ENCODE results near the gene PPP1R1B. TPM values are rescaled to one million over a fixed set of nuclear protein-coding genes. Genes with fewer than 3 reads are reported as not detected.
"Not testable (repeated sequence)": the region's sequence is repeated elsewhere in the genome, so short reads cannot be mapped to it uniquely, and the experiment has no call there.

The PPP1R1B gene
- total RNA-seq = 33.1 TPM
- long read RNA-seq, partial matches to known transcripts = 1 of 1 reads
- long read RNA-seq, other reads (novel, unspliced or antisense) = 0 of 1 reads

DNA sequence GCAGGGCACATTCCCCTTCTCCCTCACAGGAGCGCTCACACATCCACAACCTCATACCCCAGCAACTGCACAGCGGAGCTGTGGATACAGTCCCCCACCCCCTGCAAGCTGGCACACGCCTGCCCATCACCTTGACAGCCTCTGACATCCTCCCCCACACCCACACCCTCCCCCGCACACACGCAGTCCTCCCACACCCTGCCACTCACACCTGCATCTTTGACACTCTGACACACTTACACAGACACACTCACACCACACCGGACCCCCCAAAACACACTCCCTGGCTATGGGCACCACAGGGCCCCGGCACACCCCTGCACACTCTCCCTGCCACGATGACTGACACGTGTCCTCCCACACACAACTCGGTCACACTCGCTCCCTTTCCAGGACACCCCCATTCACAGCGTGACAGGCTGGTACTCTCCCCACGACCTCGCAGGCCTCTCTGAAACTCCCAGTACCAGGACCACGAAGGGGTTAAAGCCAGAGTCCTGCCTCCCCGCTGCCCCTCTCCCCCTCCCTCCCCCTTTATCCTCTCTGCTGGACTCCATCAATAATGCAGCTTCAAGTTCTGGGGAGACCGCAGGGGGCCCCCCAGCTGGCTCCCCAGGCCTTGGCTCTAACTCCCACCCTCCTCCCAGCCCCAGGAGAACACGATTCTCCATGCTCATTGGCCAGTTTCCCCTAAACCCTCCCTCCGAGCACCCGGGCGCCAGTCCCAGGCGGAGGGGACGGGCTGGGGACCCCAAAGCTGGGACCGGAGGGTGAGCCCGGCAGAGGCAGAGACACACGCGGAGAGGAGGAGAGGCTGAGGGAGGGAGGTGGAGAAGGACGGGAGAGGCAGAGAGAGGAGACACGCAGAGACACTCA is at the start of gene PPP1R1B:
TSS of gene PPP1R1B (plus strand) at position 782 of the 876 bp plus-strand sequence. CDS start 441 bp downstream, outside the sequence.
- no peak for DNase-seq (ENCODE audit: low spot score)

DNA sequence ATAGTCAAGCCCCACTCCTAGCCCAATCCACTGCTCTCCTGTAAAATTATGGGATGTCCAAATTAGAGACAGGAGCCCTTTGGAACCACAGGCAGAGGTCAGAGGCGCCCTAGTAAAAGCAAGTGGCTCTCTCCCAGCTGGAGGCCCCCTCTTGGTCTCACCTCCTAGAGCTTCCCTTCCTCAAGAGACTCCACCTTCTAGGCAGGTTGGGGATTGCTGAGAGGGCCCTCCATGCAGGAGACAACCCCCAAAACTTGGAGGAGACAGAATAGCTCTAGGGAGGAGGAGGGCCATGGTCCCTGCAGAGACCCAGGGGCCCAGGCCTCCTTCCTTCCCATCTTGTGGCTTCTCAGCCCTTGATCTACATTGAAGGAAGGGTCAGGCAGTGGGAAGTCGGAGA is 48.5 kb upstream of the PPP1R1B start:
- DNase-seq (ENCODE audit: low spot score) = no peak

DNA sequence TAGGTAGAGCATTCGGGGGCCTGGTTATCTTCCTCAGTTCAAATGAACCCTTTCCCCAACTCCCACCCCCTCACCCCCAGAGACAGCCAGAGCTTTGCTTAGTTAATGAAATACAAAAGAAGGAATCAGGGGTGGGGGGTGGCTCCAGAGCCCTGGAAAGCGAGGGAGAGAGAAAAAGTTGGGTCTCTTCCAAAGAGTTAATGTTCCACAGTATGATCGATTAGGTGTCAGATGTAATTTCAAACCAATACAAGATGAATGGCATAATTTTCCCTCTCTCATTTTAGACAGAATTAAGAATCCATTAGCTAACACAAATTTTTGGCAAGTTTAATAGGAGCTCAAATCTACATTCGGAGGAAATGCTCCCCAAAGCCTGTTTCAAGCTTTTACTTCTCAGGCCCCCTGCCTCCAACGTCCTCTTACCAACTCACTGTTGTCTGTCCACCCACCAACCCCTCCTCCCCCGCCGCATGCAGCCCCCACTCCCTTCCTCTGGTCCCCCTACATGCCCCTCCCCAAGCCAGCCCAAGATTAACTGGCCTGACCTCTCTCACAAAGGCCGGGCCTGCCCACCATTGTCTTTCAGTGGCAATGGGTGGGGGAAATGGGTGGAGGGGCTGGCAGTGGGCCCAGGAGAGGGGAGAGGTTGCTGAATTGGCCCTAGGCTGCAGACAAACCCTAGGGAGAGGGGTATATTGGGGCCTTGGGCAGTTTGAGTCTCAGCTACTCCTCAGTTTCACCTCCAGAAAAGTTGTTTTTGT is 47.3 kb upstream of the PPP1R1B start:
- no peak for DNase-seq (ENCODE audit: low spot score)

GRCh38 chr17:39580082-39580468 is 46.7 kb upstream of the PPP1R1B start:
- DNase-seq (ENCODE audit: low spot score) = no peak

DNA sequence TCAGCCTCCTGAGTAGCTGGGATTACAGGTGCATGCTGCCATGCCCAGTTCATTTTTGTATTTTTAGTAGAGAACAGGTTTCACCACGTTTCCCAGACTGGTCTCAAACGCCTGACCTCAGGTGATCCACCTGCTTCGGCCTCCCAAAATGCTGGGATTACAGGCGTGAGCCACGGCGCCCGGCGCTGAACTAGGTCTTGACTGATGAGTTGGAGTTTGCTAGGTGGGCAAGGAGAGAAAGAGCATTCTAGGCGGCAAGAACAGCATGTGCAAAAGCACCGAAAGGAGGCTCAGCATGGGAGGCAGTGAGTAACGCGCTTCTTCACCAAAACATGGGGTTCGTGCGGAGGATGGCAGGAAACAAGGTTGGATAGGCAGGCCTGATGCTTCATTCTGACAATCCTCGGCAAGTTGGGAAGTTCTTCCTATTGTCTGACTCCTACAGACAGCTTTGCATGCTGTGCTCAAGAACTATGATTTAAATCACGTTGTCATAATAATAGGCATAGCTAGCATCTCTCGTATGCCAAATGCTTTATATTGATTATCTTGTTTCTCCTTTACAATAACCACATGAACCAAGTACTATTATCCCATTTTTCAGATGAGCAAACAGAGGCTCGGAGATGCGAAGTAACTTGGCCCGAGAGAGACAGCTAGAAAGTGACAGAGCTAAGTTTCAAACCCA is 45.5 kb upstream of the PPP1R1B start:
- DNase-seq (ENCODE audit: low spot score) = no peak

GRCh38 chr17:39581759-39582085 is 45.0 kb upstream of the PPP1R1B start:
- no peak for DNase-seq (ENCODE audit: low spot score)

- DNase-seq (ENCODE audit: low spot score) = no peak
Observed at GRCh38 chr17:39582658-39583057, 44.1 kb upstream of the PPP1R1B start.

- DNase-seq (ENCODE audit: low spot score) = not testable (repeated sequence)
Observed at GRCh38 chr17:39590180-39590579, 36.6 kb upstream of the PPP1R1B start.

DNA sequence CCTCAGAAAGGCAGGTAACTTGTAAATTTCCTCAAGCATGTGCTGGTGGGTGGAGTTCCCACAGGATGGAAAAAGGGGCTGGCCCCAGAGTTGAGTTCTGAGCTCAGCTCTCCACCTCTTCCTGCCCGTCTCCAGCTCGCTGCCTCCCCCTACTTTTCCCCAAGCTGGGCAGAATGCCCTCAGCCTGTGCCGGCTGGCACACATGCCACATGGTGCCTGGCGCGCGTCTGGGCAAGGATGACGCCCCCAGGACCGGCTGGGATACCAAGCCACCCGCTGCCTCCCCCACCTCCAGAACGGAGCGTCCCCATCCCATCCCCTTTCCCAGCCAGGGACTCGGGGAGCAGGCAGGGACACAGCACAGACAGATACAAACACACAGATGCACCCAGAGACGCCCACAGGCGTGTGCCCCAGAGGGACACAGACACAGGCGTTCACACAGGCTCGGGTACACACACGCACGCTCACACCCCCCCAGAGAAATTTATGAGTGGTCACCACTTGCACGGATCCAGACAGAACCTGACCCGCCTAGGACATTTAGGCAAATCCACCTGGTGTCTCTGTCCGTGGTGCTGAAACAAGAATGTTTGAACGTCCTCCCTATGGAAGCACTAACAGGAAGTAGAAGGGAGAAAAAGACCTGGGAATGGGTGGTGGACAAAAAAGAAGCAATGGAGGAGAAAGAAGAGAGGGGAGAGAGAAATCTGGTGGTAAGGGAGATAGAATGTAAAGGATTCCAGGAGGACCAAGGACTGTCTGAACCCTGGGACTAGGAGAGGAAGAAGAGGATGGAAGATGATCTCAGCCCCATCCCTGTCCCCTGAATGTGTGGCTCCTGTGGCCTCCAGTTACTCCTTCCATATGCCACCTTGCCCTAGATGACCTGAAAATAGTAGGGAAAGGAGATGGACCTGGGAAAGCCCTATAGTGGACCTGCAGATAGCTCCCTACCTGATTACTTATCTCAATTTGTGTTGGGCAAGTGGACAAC is 34.5 kb upstream of the PPP1R1B start:
- DNase-seq (ENCODE audit: low spot score) = no peak

GRCh38 chr17:39593371-39593770 is 33.4 kb upstream of the PPP1R1B start:
- no peak for DNase-seq (ENCODE audit: low spot score)

DNA sequence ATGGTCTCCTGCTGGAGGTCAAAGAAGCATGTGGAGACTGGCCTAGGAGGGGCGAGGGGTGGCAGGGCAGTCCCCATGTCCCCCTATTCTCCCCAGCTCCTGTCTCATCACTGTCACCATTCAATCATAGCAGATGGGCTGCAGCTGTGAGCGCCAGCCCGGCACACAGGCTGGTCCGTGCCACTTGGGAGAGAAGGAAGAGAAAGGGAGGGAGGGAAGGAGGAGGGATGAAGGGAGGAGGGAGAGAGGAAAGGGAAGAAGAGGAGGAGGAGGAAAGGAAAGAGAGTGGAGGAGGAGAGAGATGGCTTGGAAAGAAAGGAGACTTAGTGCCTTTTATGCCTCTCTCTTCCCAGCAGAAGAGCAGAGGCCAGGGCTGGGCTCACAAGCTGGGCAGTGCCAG is 31.5 kb upstream of the PPP1R1B start:
- DNase-seq (ENCODE audit: low spot score) = no peak

- DNase-seq (ENCODE audit: low spot score) = no peak
Observed at GRCh38 chr17:39595928-39596510, 30.7 kb upstream of the PPP1R1B start.

- no peak for DNase-seq (ENCODE audit: low spot score)
Observed at GRCh38 chr17:39596543-39597267, 30.0 kb upstream of the PPP1R1B start.

DNA sequence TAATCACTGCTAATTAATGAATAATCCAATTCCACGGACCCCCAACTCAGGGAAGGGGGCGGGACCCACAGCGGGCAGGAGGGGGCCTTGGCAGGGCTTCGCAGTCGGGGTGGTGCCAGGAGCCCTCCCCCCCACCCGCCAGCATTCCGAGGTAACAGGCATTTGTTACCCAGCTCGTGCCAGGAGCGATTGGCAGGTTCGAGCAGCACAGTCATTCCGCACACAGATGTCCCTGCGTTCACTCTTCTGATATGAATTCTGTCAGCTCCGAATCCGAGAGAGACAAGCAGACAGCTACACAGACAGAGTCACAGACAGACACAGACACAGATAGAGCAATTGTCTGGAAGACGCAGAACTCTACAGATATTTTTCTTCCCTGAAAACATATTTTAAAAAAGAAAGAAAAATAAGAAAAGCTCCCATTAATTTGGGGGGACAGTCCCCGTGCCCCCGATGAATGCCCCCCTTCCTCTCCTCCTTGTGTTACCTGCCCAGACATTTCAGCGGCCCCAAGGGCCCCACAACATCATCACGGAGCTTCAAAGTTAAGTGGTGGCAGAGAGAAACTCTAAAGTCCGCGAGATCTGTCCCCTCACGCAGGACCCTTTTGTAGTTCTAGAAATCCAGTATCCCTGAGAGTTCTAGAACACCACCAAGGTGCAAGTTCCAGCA is 29.2 kb upstream of the PPP1R1B start:
- DNase-seq (ENCODE audit: low spot score) = no peak

DNA sequence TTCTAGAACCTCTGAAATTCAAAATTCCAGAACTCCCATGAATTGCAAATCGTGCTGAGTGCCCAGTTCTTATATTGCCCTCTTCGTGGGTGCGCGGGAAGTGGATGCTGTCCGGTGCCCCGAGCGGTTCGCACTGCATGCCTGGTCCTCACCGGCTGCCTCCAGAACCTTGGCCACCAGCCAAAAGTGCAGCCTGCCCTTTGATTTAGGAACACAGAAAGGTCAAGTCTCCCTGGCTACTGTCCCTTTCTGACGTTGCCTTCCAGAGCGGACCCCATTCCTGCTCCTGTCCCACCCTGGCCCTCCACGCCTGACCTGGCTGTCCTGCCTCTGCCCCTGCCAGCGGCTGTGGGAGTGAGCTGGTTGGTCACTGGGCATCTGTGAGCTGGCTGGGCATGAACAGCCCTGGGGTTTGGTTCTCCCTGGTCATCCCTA is 28.7 kb upstream of the PPP1R1B start:
- DNase-seq (ENCODE audit: low spot score) = no peak

DNA sequence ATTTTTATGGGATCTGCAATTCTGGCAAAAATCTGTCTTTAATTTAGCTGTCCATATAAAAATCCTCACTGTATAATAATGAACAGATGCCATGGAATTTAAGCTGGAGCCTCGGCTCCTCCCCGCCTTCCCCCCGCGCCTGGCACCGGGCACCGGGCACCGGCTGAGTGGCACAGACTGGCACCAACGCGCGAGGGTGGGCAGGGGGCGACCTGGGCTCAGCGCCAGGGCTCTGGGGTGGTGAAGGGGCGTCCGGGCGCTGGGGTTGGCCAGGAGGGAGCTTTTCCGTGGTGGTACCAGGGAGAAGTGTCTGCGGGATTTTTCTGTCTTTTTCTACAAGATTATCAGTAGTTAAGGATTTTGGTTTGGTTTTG is 28.1 kb upstream of the PPP1R1B start:
- no peak for DNase-seq (ENCODE audit: low spot score)

DNA sequence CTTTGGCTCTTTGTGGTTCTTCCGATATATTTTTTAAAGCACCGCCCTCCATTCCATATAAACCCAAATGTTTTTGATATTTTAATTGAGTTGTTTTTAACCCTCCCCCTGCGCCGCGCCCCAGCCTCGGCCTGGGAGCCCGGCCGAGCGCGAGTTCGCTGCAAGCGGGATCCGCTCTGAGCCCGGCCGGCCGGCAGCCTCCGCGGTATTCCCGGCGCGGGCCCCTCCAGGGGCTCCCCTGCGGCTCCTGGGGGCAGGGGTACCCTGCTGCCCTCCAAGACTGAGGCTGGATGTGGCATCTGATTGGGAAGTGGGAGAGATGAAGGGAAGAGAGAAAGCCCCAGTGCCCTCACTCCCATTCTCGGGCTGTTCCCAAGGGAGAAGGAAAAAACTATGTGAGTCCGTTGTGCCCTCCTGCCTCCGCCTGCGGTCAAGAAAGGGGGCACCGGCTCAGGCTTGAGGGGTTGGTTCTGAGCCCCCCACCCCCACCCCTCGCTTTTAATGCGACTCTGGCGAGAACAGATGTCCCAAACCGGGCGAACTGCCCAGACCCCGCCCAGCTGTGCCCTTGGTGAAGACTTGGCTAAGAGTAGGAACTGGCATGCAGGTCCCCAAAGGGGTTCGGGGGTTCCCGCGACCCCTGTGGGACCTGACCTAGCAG is 27.6 kb upstream of the PPP1R1B start:
- no peak for DNase-seq (ENCODE audit: low spot score)

GRCh38 chr17:39599665-39600231 is 27.0 kb upstream of the PPP1R1B start:
- no peak for DNase-seq (ENCODE audit: low spot score)
